Activated CD4-positive, alpha-beta T cell treated with anti-CD3 and anti-CD28 coated beads for 36 hours (primary cell): ENCODE measurements around the gene AKR1C3. TPM values are rescaled to one million over a fixed set of nuclear protein-coding genes. Genes with fewer than 3 reads are reported as not detected.
"Not testable (repeated sequence)": the region's sequence is repeated elsewhere in the genome, so short reads cannot be mapped to it uniquely, and the experiment has no call there.

Experiments used
- ATAC-seq: fragments of 200-7000 bp; cut with Tn5 transposase; one replicate; pipeline ENCODE4 v1.10.0; 2021; ENCODE audit warnings: mild to moderate bottlenecking, moderate library complexity
- CTCF ChIA-PET: fragments of 350-600 bp; sonication (Branson Sonifier 250); formaldehyde crosslinking; loops from one replicate; lab custom pipeline; 2021; ENCODE audit warnings: antibody characterized with exemption; lab: Charles Lee
- POLR2A ChIA-PET: fragments of 350-600 bp; sonication (Branson Sonifier 250); formaldehyde crosslinking; loops from one replicate; lab custom pipeline; 2021; ENCODE audit warnings: antibody characterized with exemption, inconsistent platforms; lab: Charles Lee
- DNase-seq: peaks from one replicate; pipeline ENCODE4 v3.0.0-alpha.2; 2020
- H3K27ac Mint-ChIP-seq: one replicate; pipeline ENCODE4 v1.8.0; 2021; ENCODE audit warnings: mixed read lengths
- H3K27me3 Mint-ChIP-seq: one replicate; pipeline ENCODE4 v1.8.0; 2021; ENCODE audit warnings: mixed read lengths
- H3K36me3 Mint-ChIP-seq: one replicate; pipeline ENCODE4 v1.8.0; 2021; ENCODE audit warnings: low read depth, mixed read lengths
- H3K4me1 Mint-ChIP-seq: one replicate; pipeline ENCODE4 v1.8.0; 2021; ENCODE audit warnings: mixed read lengths
- H3K4me3 Mint-ChIP-seq: one replicate; pipeline ENCODE4 v1.8.0; 2021; ENCODE audit warnings: mild to moderate bottlenecking, moderate library complexity, mixed read lengths
- H3K9me3 Mint-ChIP-seq: one replicate; pipeline ENCODE4 v1.8.0; 2021; ENCODE audit warnings: low read depth, mixed read lengths
- intact Hi-C, 2 experiments: fragments of 100-400 bp; cut with DNase I in 1 of 2; cut with micrococcal nuclease in 1 of 2; formaldehyde crosslinking; loops; one replicate each; pipeline versions ENCODE4 v1.14.2 to v1.15.1; 2022 to 2024; cut with DNase I, micrococcal nuclease
- total RNA-seq, 2 experiments: library from RNA; stranded (reverse); gene quantifications; one replicate each; pipeline ENCODE4 v1.2.3, GENCODE V29; 2021

Gene AKR1C3
- total RNA-seq, 2 experiments from 2014 or later = 0.19 to 0.75 TPM

DNA sequence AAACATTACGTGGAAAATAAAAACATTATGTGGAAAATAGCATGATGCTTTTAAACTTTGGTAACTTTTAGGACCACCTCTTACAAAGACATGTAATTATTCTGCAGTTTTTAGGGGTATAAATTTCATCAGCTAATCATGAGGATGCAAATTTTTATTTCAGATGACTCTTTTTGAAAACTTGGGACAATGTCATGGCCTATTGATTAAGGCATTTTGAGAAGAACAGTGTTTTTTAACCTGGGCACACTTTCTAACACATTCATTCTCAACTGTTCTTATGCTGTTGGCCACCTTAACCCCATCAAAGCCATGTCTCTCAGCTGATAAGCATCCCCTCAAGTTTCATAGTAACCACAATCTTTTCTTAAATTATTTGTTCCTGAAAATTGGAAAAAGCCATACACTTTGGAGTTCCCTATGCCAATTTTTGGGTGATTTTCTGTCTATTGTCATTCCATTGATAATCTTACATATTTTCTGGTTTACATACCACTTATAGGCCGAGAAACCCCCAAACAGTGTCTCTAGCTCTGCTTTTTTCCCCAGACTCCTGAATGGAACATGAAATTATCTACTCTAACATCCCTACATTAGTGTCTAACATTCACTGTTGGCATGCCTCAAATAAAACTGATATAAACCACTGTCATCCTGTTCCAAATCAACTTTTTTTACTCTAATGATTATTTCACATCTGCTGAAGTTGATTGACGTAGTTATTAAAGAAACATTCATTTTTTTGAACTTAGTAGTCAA, 14.6 kb downstream of the AKR1C3 start:
- no peak overlapping the region for H3K4me3 Mint-ChIP-seq
- no peak for ATAC-seq
- no peaks in the 10 kb centered on the region for H3K4me1 Mint-ChIP-seq
- intact Hi-C loops = no loop called here
- ChIA-PET CTCF (no interaction called here), POLR2A (no interaction called here)
- no peak for DNase-seq
- peaks cover 2% of the 10 kb centered on the region for H3K27me3 Mint-ChIP-seq
- H3K27ac Mint-ChIP-seq = no peak overlapping the region
- H3K9me3 Mint-ChIP-seq = no peaks in the 10 kb centered on the region
- H3K36me3 Mint-ChIP-seq = no peaks in the 10 kb centered on the region

DNA sequence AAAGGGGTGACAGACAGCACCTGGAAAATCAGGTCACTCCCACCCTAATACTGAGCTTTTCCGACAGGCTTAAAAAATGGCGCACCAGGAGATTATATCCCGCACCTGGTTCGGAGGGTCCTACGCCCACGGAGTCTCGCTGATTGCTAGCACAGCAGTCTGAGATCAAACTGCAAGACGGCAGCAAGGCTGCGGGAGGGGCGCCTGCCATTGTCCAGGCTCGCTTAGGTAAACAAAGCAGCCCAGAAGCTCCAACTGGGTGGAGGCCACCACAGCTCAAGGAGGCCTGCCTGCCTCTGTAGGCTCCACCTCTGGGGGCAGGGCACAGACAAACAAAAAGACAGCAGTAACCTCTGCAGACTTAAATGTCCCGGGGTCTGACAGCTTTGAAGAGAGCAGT, 15.6 kb downstream of the AKR1C3 start:
- DNase-seq, CTCF ChIA-PET, H3K4me1 Mint-ChIP-seq, H3K9me3 Mint-ChIP-seq, H3K4me3 Mint-ChIP-seq, H3K27ac Mint-ChIP-seq, H3K36me3 Mint-ChIP-seq, ATAC-seq, H3K27me3 Mint-ChIP-seq, intact Hi-C loops, POLR2A ChIA-PET: not testable (repeated sequence)

DNA sequence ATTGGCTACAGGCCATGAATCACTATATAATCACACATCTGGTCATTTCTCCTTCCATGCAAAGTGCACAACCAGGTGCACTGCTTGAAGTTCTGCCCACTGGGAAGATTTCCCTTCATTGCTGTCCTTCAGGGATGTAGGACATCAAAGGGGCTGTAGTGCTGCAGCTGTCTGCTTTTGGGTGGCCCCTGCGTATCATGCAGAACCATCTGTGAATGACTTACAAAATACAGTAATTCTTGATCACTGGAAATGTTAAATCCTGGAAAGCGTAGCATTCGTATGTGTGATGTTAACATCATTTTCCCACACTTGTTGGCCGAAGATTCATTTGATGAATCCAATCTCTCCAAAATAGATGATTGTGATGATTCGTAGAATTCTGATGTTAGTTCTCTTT, 22.4 kb downstream of the AKR1C3 start:
- H3K27ac Mint-ChIP-seq = no peak overlapping the region
- no peaks in the 10 kb centered on the region for H3K36me3 Mint-ChIP-seq
- ChIA-PET CTCF (no interaction called here), POLR2A (no interaction called here)
- H3K9me3 Mint-ChIP-seq = no peaks in the 10 kb centered on the region
- no peaks in the 10 kb centered on the region for H3K4me1 Mint-ChIP-seq
- H3K27me3 Mint-ChIP-seq = peaks cover 3% of the 10 kb centered on the region
- intact Hi-C loops = no loop called here
- no peak overlapping the region for H3K4me3 Mint-ChIP-seq
- DNase-seq (no peak), ATAC-seq (no peak)

DNA sequence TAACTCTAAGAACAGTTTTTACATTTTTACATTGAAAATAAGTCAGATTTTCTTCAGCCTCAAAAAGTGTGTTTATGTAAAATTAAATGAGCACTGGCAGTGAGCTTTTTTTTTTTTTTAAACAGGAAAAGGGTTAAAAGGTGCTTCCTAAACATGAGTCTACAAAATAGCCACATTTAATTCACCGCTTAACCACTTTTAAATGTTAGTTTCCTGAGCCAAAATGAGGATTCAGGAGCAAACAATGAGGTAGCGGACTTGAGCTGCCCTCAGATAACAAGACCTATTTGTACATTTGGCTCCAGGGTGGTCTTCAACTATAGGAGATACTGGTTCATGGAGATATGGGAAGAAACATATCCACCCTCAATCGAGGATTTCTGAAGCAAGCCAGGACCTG, 22.8 kb downstream of the AKR1C3 start:
- Mint-ChIP-seq H3K4me1 (no peaks in the 10 kb centered on the region), H3K27ac (no peak overlapping the region), H3K27me3 (peaks cover 3% of the 10 kb centered on the region), H3K4me3 (no peak overlapping the region), H3K9me3 (no peaks in the 10 kb centered on the region), H3K36me3 (no peaks in the 10 kb centered on the region)
- ChIA-PET CTCF (no interaction called here), POLR2A (no interaction called here)
- DNase-seq (no peak), ATAC-seq (no peak)
- intact Hi-C loops = no loop called here

DNA sequence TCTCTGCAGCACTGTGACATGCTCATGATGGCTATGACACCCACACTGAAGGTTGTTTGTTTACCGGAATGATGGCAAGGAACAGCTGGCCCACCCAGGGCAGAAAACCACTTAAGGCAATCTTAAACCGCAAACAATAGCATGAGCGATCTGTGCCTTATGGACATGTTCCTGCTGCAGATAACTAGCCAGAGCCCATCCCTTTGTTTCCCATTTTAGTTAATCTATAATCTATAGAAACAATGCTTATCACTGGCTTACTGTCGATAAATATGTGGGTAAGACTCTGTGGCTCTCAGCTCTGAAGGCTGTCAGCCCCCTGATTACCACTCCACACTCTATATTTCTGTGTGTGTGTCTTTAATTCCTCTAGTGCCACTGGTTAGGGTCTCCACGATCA, 25.8 kb downstream of the AKR1C3 start:
- H3K27me3 Mint-ChIP-seq, H3K4me1 Mint-ChIP-seq, H3K9me3 Mint-ChIP-seq, H3K4me3 Mint-ChIP-seq, ATAC-seq, H3K27ac Mint-ChIP-seq, POLR2A ChIA-PET, DNase-seq, H3K36me3 Mint-ChIP-seq, CTCF ChIA-PET, intact Hi-C loops: not testable (repeated sequence)

DNA sequence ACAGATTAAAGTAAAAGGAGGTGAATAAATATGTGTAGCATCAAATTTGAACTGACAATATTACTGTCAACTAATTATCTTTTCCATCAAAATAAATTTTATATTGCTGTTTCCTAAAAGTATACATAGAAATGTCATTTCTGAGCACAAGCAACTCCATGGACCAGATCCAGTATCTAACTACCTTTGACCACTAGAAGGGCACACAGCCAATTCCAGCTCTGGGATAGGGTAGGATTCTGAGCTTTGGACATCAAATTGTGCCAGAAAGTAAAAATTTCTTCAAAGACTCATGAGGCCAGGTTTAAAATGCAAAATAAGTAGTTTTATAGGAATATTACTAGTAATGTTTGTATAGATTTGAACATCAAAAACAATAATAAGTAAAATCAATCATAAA, 29.7 kb downstream of the AKR1C3 start:
- Mint-ChIP-seq H3K27ac (no peak overlapping the region), H3K4me1 (no peaks in the 10 kb centered on the region), H3K36me3 (no peaks in the 10 kb centered on the region), H3K4me3 (no peak overlapping the region), H3K27me3 (peaks cover 7% of the 10 kb centered on the region), H3K9me3 (peaks cover 4% of the 10 kb centered on the region)
- POLR2A ChIA-PET = no interaction called here
- intact Hi-C loops = no loop called here
- DNase-seq (no peak), ATAC-seq (no peak)
- CTCF ChIA-PET = no interaction called here

DNA sequence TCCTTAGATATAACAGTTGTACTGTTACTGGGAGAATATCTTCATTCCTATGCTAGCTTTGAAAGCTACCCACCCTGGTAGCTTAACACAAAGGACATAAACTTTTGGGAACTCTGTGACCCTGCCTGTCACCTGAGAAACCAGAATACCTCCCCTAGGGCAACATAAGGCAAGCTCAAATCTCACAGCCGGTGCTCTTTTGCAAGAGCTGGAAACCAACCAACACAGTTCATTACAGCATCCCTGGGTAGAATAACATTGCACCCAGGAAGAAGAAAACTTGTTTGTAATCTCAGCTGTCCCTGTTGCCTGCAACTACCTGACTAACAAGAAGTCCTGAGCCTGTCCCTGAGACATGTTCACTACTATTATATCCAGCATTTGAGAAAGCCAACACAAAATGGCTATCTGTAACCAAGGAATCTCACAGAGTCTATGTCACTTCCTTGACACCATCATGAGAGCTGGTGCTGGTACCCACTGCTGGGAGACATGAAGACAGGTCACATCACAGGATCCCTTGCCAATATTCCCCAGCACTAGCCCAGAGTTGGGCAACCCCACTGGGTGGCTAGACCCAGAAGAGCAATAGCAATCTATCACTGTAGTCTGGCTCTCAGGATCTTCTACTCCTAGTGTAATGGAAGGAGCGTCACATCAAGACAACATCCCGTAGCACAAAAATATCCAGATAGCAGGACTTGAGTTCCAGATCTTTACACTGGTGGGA, 31.3 kb downstream of the AKR1C3 start:
- DNase-seq (no peak), ATAC-seq (no peak)
- POLR2A ChIA-PET = no interaction called here
- peaks cover 8% of the 10 kb centered on the region for H3K27me3 Mint-ChIP-seq
- peaks cover 4% of the 10 kb centered on the region for H3K9me3 Mint-ChIP-seq
- H3K4me3 Mint-ChIP-seq = no peak overlapping the region
- no peaks in the 10 kb centered on the region for H3K4me1 Mint-ChIP-seq
- CTCF ChIA-PET = no interaction called here
- intact Hi-C loops = no loop called here
- H3K27ac Mint-ChIP-seq = no peak overlapping the region
- no peaks in the 10 kb centered on the region for H3K36me3 Mint-ChIP-seq

DNA sequence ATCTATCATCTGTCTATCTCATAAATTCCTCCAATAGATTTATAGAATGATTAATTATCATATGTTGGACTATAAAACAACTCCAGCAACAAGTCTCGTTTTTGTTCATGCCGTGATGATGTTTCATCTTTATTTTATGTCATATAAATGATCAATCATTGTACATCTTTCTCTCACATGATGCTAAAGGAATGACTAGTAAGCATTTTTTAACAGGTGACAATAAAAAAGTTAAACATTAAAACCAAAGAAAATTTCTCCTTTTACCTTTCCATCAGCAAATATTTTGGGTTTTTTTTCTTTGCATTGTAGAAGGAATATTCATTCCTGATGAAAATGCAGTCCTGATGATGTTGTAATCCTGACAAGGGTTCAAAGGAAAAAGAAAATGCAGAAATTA, 41.4 kb downstream of the AKR1C3 start:
- CTCF ChIA-PET = no interaction called here
- POLR2A ChIA-PET = no interaction called here
- no peaks in the 10 kb centered on the region for H3K4me1 Mint-ChIP-seq
- DNase-seq (no peak), ATAC-seq (no peak)
- no peak overlapping the region for H3K27ac Mint-ChIP-seq
- peaks cover 3% of the 10 kb centered on the region for H3K27me3 Mint-ChIP-seq
- intact Hi-C loops = no loop called here
- H3K36me3 Mint-ChIP-seq = peaks cover 3% of the 10 kb centered on the region
- peaks cover 26% of the 10 kb centered on the region for H3K9me3 Mint-ChIP-seq
- no peak overlapping the region for H3K4me3 Mint-ChIP-seq

DNA sequence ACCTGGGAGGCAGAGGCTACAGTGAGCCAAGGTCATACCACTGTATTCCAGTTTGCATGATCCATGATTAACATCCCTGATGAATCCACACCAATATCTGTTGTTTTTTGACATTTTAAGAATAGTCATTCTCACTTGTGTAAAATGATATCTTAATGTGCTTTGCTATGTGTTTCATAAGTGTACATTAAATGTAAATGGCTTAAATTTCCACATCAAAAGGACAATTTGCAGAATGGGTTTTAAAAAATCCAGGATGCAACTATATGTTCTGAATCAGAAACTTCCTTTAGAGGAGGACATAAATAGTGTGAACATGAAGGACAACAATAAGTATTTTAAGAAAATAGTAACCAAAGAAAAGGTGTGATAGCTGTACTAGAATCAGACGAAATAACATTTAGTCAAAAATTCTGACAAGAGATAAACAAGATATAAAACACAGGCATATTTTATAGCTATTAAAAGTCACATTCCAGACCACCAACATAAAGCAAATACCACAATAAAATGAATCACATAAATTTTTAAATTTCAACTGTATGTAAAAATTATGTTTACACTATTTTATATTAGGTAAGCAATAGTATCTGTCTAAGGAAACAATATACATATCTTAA, 42.4 kb downstream of the AKR1C3 start:
- Mint-ChIP-seq H3K36me3 (peaks cover 3% of the 10 kb centered on the region), H3K4me1 (no peaks in the 10 kb centered on the region), H3K27ac (no peak overlapping the region), H3K4me3 (no peak overlapping the region), H3K9me3 (peaks cover 26% of the 10 kb centered on the region), H3K27me3 (peaks cover 3% of the 10 kb centered on the region)
- ChIA-PET CTCF (no interaction called here), POLR2A (no interaction called here)
- intact Hi-C loops = no loop called here
- DNase-seq (no peak), ATAC-seq (no peak)

DNA sequence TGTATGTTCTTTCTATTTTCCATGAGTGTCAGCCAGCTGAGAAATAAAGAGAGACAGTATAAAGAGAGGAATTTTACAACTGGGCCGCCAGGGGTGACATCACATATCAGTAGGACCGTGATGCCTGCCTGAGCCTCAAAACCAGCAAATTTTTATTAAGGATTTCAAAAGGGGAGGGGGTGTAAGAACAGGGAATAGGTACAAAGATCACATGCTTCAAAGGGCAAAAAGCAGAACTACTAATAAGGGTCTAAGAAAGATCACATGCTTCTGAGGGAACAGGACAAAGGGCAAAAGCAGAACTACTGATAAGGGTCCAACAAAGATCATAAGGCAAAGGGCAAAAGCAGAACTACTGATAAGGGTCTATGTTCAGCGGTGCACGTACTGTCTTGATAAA, 43.5 kb downstream of the AKR1C3 start:
- H3K36me3 Mint-ChIP-seq, H3K27me3 Mint-ChIP-seq, DNase-seq, ATAC-seq, intact Hi-C loops, POLR2A ChIA-PET, CTCF ChIA-PET, H3K27ac Mint-ChIP-seq, H3K4me1 Mint-ChIP-seq, H3K4me3 Mint-ChIP-seq: not testable (repeated sequence)
- H3K9me3 Mint-ChIP-seq = peaks cover 26% of the 10 kb centered on the region

DNA sequence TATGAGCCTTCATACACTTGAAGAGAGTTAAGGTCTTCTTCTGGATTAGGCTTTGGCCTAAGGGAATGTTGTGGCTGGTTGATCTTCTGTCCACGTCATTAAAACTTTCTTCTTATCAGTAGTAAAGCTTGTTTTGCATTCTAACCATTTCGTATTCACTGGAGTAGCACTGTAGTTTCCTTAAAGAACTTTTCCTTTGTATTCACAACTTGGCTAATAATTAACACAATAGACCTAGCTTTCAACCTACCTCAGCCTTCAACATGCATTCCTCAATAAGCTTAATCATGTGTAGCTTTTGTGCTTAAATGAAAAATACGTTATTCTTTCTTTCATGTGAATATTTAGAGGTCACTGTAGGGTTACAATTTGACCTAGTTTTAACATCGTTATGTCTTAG, 48.0 kb downstream of the AKR1C3 start:
- intact Hi-C loops = no loop called here
- H3K4me3 Mint-ChIP-seq = no peak overlapping the region
- CTCF ChIA-PET = interaction anchor here (0.6 kb wide), 1 partner anchor 48 kb away, joined by 3 read pairs; the partner anchor contains the start of gene AKR1C3

DNA sequence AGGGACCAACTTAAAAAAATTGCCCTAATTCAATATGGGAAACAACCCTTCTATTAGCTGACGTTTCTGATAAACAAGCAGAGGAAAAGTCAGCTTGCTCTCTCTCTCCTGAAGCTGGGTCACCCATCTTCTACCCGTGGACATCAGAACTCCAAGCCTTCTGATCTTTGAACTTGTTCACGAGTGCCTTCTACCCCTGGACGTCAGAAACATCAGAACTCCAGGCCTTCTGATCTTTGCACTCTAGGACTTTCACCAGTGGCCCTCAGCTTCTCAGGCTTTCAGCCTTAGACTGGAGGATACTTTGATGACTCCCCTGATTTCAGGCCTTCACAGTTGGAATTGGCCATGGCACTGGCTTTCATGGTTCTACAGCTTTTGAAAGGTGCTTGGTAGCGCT, 48.9 kb downstream of the AKR1C3 start:
- POLR2A ChIA-PET = no interaction called here
- intact Hi-C loops = no loop called here
- CTCF ChIA-PET = no interaction called here
- Mint-ChIP-seq H3K27ac (no peak overlapping the region), H3K4me1 (no peaks in the 10 kb centered on the region), H3K36me3 (no peaks in the 10 kb centered on the region), H3K9me3 (peaks cover 9% of the 10 kb centered on the region), H3K27me3 (no peaks in the 10 kb centered on the region), H3K4me3 (no peak overlapping the region)
- no peak for ATAC-seq
- DNase-seq = no peak

More for the DNA sequence above, 48.0 kb downstream of the AKR1C3 start:
- Mint-ChIP-seq H3K27ac (no peak overlapping the region), H3K4me1 (no peaks in the 10 kb centered on the region), H3K36me3 (peaks cover 3% of the 10 kb centered on the region), H3K9me3 (peaks cover 18% of the 10 kb centered on the region), H3K27me3 (peaks cover 2% of the 10 kb centered on the region)
- DNase-seq = no peak
- POLR2A ChIA-PET = no interaction called here
- no peak for ATAC-seq
